Astrocyte of the hippocampus (primary cell): ENCODE results near the gene MUL1.

Experiments
- DNase-seq: peaks from one replicate; pipeline ENCODE4 v3.0.0; 2011; ENCODE audit warnings: low read depth, low spot score

MUL1 gene

GRCh38 chr1:20472121-20472520, 35.8 kb downstream of the MUL1 start:
- no peak for DNase-seq

GRCh38 chr1:20470194-20470593, 37.8 kb downstream of the MUL1 start:
- DNase-seq: no peak

DNA sequence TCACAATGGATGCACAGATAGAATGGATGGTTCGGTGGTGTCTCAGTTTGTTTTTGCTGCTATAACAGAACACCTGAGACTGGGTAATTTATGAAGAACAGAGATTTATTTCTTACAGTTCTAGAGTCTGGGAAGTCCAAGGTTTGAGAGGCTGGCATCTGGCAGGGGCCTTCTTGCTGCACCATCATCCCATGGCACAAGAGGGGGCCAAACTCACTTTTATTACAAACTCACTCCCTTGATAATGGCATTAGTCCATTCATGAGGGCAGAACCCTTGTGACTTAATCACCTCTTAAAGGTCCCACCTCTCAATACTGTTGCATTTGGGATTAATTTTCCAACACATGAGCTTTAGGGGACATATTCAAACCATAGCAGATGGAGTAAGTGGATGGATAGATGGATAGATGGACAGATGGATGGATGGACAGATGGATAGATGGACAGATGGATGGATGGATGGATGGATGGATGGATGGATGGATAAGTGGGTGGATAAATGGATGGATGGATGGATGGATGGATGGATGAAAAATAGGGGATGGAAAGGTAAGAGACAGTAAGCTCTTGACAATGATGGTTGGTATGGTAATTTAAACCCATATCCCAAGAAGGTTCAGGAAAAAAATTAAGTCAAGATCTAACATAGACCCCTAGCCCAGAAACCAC, 38.4 kb downstream of the MUL1 start:
- no peak for DNase-seq

DNA sequence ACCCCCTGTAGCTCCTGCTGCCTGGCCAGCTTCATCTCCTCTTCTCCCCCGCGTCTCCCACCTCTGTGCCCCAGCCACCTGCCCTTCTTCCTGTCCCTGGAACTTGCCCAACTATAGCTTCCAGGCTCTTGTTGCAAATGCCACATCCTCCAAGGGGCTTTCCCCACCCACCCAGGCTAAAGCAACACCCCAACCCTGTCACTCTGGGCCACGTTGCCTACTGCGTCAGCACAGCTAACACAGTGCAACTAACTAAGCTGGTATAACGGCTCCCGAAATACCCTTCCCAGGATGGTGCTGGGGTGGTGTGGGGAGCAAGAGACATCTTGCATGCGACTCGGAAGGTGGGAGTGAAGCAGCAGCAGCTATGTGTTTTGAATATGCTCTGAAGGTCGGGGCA, 41.7 kb downstream of the MUL1 start:
- DNase-seq: no peak

- DNase-seq: no peak
These were observed 42.8 kb downstream of the MUL1 start for GRCh38 chr1:20465187-20465586.

- no peak for DNase-seq
These were observed 44.4 kb downstream of the MUL1 start for GRCh38 chr1:20463502-20463901.

- no peak for DNase-seq
These were observed 45.6 kb downstream of the MUL1 start for GRCh38 chr1:20462397-20462796.

DNA sequence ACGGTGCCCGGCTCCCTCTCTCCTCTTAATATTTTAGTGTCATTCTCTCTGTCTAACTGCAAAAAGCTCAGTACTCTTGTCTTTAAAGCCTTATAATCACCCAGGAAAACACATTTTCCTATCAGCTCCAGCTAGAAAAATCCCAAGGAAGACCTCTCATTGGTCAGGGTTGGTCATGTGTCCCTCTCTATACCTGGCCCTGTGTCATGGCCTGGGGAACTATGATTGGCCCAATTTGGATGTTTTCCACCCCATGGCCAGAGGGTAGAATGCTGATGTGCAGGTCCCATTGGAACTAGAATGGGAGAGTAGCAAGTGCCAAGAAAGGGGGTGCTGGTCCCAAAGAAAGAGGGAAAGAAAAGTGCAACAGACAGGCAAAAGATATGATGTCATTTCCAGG, 49.2 kb downstream of the MUL1 start:
- DNase-seq: no peak

- DNase-seq: no peak
These were observed 53.9 kb downstream of the MUL1 start for GRCh38 chr1:20454004-20454403.

- no peak for DNase-seq
These were observed 58.1 kb downstream of the MUL1 start for GRCh38 chr1:20449735-20450311.
